Amygdala (tissue), 56 donors: Measurements from ENCODE around the gene EXOSC3.
"Not testable (repeated sequence)": the region's sequence is repeated elsewhere in the genome, so short reads cannot be mapped to it uniquely, and the experiment has no call there.

Experiments
- DNase-seq, 56 donors: peaks; one replicate each; lab custom pipeline; 2025; lab: John Stamatoyannopoulos, UW

Gene EXOSC3

GRCh38 chr9:37784616-37785483 lies at the start of gene EXOSC3:
Gene EXOSC3 (minus strand): TSS chr9:37785064. CDS start chr9:37785044, 20 bp downstream.
- peak; percentile 34 to 93 (median 82) for DNase-seq

- DNase-seq, result no peak
These were observed 42.8 kb upstream of the EXOSC3 start for GRCh38 chr9:37827483-37828165.

- not testable (repeated sequence) for DNase-seq
These were observed 40.3 kb upstream of the EXOSC3 start for GRCh38 chr9:37825174-37825573.

GRCh38 chr9:37820142-37820541 lies 35.3 kb upstream of the EXOSC3 start:
- no peak for DNase-seq

GRCh38 chr9:37818849-37819248 lies 34.0 kb upstream of the EXOSC3 start:
- DNase-seq, result no peak

- no peak for DNase-seq
These were observed 28.0 kb upstream of the EXOSC3 start for GRCh38 chr9:37812773-37813379.

GRCh38 chr9:37811906-37812476 lies 27.1 kb upstream of the EXOSC3 start:
- DNase-seq, result no peak

- DNase-seq, result not testable (repeated sequence)
These were observed 24.8 kb upstream of the EXOSC3 start for GRCh38 chr9:37809676-37810075.

- no peak for DNase-seq
These were observed 21.4 kb upstream of the EXOSC3 start for GRCh38 chr9:37806271-37806670.

- DNase-seq, result no peak
These were observed 17.3 kb upstream of the EXOSC3 start for GRCh38 chr9:37801959-37802711.

GRCh38 chr9:37801287-37801850 lies 16.5 kb upstream of the EXOSC3 start:
- peak in 8 of 56 donors; percentile 8 to 52 (median 24) for DNase-seq

- DNase-seq, result peak in 55 of 56 donors; percentile 8 to 90 (median 75)
These were observed 15.9 kb upstream of the EXOSC3 start, which contains the start of gene DCAF10 for GRCh38 chr9:37800631-37801286. Gene DCAF10 (plus strand): TSS chr9:37800797. CDS start chr9:37800867, 70 bp downstream.

- no peak for DNase-seq
These were observed 13.8 kb upstream of the EXOSC3 start for GRCh38 chr9:37798677-37799076.

- DNase-seq, result no peak
These were observed 11.4 kb upstream of the EXOSC3 start for GRCh38 chr9:37796232-37796631.

GRCh38 chr9:37792122-37792521 lies 7.3 kb upstream of the EXOSC3 start:
- DNase-seq, result no peak

GRCh38 chr9:37790096-37790495 lies 5.2 kb upstream of the EXOSC3 start:
- no peak for DNase-seq

- no peak for DNase-seq
These were observed 3.5 kb upstream of the EXOSC3 start for GRCh38 chr9:37788332-37788731.

- DNase-seq, result no peak
These were observed 2.2 kb upstream of the EXOSC3 start for GRCh38 chr9:37787059-37787458.

GRCh38 chr9:37784291-37784615 lies 611 bp downstream of the EXOSC3 start:
- no peak for DNase-seq
